B cell (primary cell): Measurements from ENCODE around the gene METAP1D. TPM values are rescaled to one million over a fixed set of nuclear protein-coding genes. Genes with fewer than 3 reads are reported as not detected.
A peak's percentile ranks its signal among the peaks of the same experiment; 100 is the strongest.

Experiments
- ATAC-seq: fragments of 200-7000 bp; cut with Tn5 transposase; one replicate; pipeline ENCODE4 v1.10.0; 2021; ENCODE audit warnings: low read depth, mild to moderate bottlenecking, moderate number of reproducible peaks, moderate library complexity
- CTCF ChIA-PET: fragments of 350-600 bp; sonication (Branson Sonifier 250); formaldehyde crosslinking; loops from one replicate; lab custom pipeline; 2021; ENCODE audit warnings: antibody characterized with exemption, inconsistent platforms; lab: Charles Lee
- POLR2A ChIA-PET: fragments of 350-600 bp; sonication (Branson Sonifier 250); formaldehyde crosslinking; loops from one replicate; lab custom pipeline; 2021; ENCODE audit warnings: antibody characterized with exemption; lab: Charles Lee
- DNase-seq: peaks from one replicate; pipeline ENCODE4 v3.0.0; 2013
- H2AFZ ChIP-seq: 2 replicates; pipeline ENCODE4 v1.6.1; 2012; ENCODE audit warnings: mild to moderate bottlenecking, low read depth, low read length; ENCODE audit not compliant: insufficient read depth, poor library complexity, severe bottlenecking
- H3K27ac ChIP-seq, 2 donors: 1 replicate in 1 of 2; 2 replicates in 1 of 2; pipeline ENCODE4 v1.5.1; 2012 to 2013; ENCODE audit warnings: low read length in 2 of 2, mild to moderate bottlenecking in 2 of 2, moderate library complexity in 1 of 2
- H3K27me3 ChIP-seq, 4 experiments: fragments of 200-600 bp in 1 of 4; sonication (generic) in 1 of 4; replicated peaks in 1 of 4; 1 replicate in 2 of 4; 2 replicates in 2 of 4; pipeline versions ENCODE4 v1.6.1 to v1.7.0; 2013 to 2016; ENCODE audit warnings: low read length in 3 of 4, mild to moderate bottlenecking in 2 of 4, mixed read lengths in 1 of 4, moderate library complexity in 1 of 4; ENCODE audit not compliant: insufficient read depth in 4 of 4, control insufficient read depth in 3 of 4; ENCODE audit errors: control extremely low read depth in 1 of 4
- H3K36me3 ChIP-seq, 2 experiments: replicated peaks in 1 of 2; 1 replicate in 1 of 2; 2 replicates in 1 of 2; pipeline versions ENCODE4 v1.6.1 to v1.7.1; 2013; ENCODE audit warnings: low read length in 1 of 2; ENCODE audit not compliant: insufficient read depth in 2 of 2, control insufficient read depth in 1 of 2; ENCODE audit errors: control extremely low read depth in 1 of 2, extremely low read depth in 1 of 2
- H3K4me1 ChIP-seq, 2 donors: fragments of 200-600 bp in 1 of 2; sonication (generic) in 1 of 2; 1 replicate in 1 of 2; 2 replicates in 1 of 2; pipeline versions ENCODE4 v1.5.1 to v1.6.1; 2013 to 2017; ENCODE audit warnings: low read length in 2 of 2; ENCODE audit not compliant: control insufficient read depth in 2 of 2, insufficient read depth in 2 of 2
- H3K4me2 ChIP-seq: replicated peaks from 2 replicates; pipeline ENCODE3; 2012; ENCODE audit warnings: mild to moderate bottlenecking, low read depth, low read length; ENCODE audit not compliant: poor library complexity, severe bottlenecking
- H3K4me3 ChIP-seq, 5 experiments: fragments of 200-600 bp in 1 of 5; sonication (generic) in 1 of 5; 1 replicate in 3 of 5; 2 replicates in 2 of 5; pipeline versions ENCODE4 v1.5.1 to v1.7.0; 2011 to 2016; ENCODE audit warnings: low read length in 4 of 5, mild to moderate bottlenecking in 4 of 5, low read depth in 2 of 5, control low read depth in 1 of 5, moderate library complexity in 1 of 5; ENCODE audit not compliant: insufficient read depth in 1 of 5; ENCODE audit errors: control extremely low read depth in 1 of 5, extremely low read depth in 1 of 5
- H3K79me2 ChIP-seq: fragments of 200-600 bp; sonication (generic); one replicate; pipeline ENCODE4 v1.6.0; 2016; ENCODE audit warnings: low read length; ENCODE audit not compliant: control insufficient read depth, insufficient read depth
- H3K9ac ChIP-seq: fragments of 200-600 bp; sonication (generic); 2 replicates; pipeline ENCODE4 v1.6.1; 2017; ENCODE audit warnings: mild to moderate bottlenecking, low read length, moderate library complexity
- H3K9me3 ChIP-seq, 3 donors: one replicate each; pipeline versions ENCODE4 v1.6.1 to v1.7.1; 2013; ENCODE audit warnings: low read length in 2 of 3; ENCODE audit not compliant: control insufficient read depth in 2 of 3, insufficient read depth in 1 of 3; ENCODE audit errors: control extremely low read depth in 1 of 3
- H4K20me1 ChIP-seq: 2 replicates; pipeline ENCODE4 v1.6.0; 2012; ENCODE audit warnings: mild to moderate bottlenecking, low read length; ENCODE audit not compliant: insufficient read depth, control insufficient read depth, poor library complexity, severe bottlenecking
- H3K27ac Mint-ChIP-seq: one replicate; pipeline ENCODE4 v1.8.0; 2021; ENCODE audit warnings: mixed read lengths
- H3K27me3 Mint-ChIP-seq: one replicate; pipeline ENCODE4 v1.8.0; 2021; ENCODE audit warnings: mixed read lengths
- H3K4me1 Mint-ChIP-seq: one replicate; pipeline ENCODE4 v1.8.0; 2021; ENCODE audit warnings: mixed read lengths
- H3K4me3 Mint-ChIP-seq: one replicate; pipeline ENCODE4 v1.8.0; 2021; ENCODE audit warnings: mixed read lengths
- H3K9me3 Mint-ChIP-seq: one replicate; pipeline ENCODE4 v1.8.0; 2022; ENCODE audit warnings: mixed read lengths; ENCODE audit not compliant: insufficient read depth
- CTCF ChIP-seq: fragments of 200-600 bp; IDR thresholded peaks from one replicate; pipeline ENCODE4 v1.8.0; 2022; ENCODE audit warnings: antibody characterized with exemption, mild to moderate bottlenecking
- EZH2 ChIP-seq: IDR thresholded peaks from 2 replicates; pipeline ENCODE4 v1.6.1; 2012; ENCODE audit warnings: borderline replicate concordance, low read depth, mild to moderate bottlenecking, moderate library complexity, low read length; ENCODE audit not compliant: insufficient read depth, poor library complexity, severe bottlenecking
- WGBS: methylation state at CpG from one replicate; pipeline ENCODE4 v1.1.5; 2013; ENCODE audit warnings: missing lambda C conversion rate; ENCODE audit not compliant: insufficient coverage; 5-methylcytosine and 5-hydroxymethylcytosine counted together
- intact Hi-C: fragments of 100-400 bp; cut with micrococcal nuclease; formaldehyde crosslinking; loops from one replicate; pipeline ENCODE4 v1.10.0; 2022
- polyA plus RNA-seq: library from polyadenylated mRNA; depleted of rRNA; stranded (reverse); fragments of >200 nt; gene quantifications from 2 replicates; pipeline ENCODE4 v1.2.3, GENCODE V29; 2012
- total RNA-seq, 2 donors: library from RNA; stranded (reverse); fragments of 120-200 nt in 1 of 2; gene quantifications; 1 replicate in 1 of 2; 2 replicates in 1 of 2; pipeline versions ENCODE4 v1.2.3 to v1.2.4, GENCODE V29; 2013 to 2022

METAP1D gene
- total and polyA plus RNA-seq, 2 donors (not counting 1 experiment from before 2014, with no cell fraction given) = 7.8 to 8.9 TPM

- Histone ChIP-seq H3K9me3 (peaks cover 4 to 81% (median 17%) of the 10 kb centered on the region in 3 donors), H2AFZ (no peak overlapping the region), H4K20me1 (no peaks in the 10 kb centered on the region), H3K27ac (no peak overlapping the region), H3K9ac (no peak overlapping the region), H3K36me3 (no peaks in the 10 kb centered on the region), H3K27me3 (peaks cover 3 to 96% (median 82%) of the 10 kb centered on the region in 4 experiments), H3K4me1 (peaks cover 37 to 62% of the 10 kb centered on the region in 2 donors), H3K4me2 (no peak overlapping the region), H3K79me2 (no peaks in the 10 kb centered on the region), H3K4me3 (no peak overlapping the region)
- WGBS = 16% methylated on average over 6 of the region's 11 CpGs
- intact Hi-C loops = no loop called here
- ATAC-seq (no peak), DNase-seq (peak; percentile 24)
- ChIA-PET CTCF (interaction anchor here (1.4 to 10.1 kb wide), 2 partner anchors 11 to 12 kb away, joined by 3 to 58 read pairs; partner anchors contain the start of gene DLX2), POLR2A (interaction anchor here (0.8 kb wide), 1 partner anchor 8 kb away, joined by 3 read pairs; no protein-coding TSS in a partner anchor)
- H3K9me3 Mint-ChIP-seq = no peaks in the 10 kb centered on the region
- peaks cover 34% of the 10 kb centered on the region for H3K4me1 Mint-ChIP-seq
- no peak overlapping the region for H3K27ac Mint-ChIP-seq
- no peak overlapping the region for H3K4me3 Mint-ChIP-seq
- H3K27me3 Mint-ChIP-seq = peaks cover 77% of the 10 kb centered on the region
- TF ChIP-seq EZH2 (peak; percentile 31), CTCF (no peak)
Measured at GRCh38 chr2:172091761-172092566, 92.2 kb downstream of the METAP1D start.
